NCI-H524 treated with DMSO at 0.1 percent for 48 hours (cell line): ENCODE data around the gene OOSP2.
"Not testable (repeated sequence)": the region's sequence is repeated elsewhere in the genome, so short reads cannot be mapped to it uniquely, and the experiment has no call there.

Source experiments
- DNase-seq: peaks from one replicate; lab custom pipeline; 2025; lab: John Stamatoyannopoulos, UW

OOSP2 gene

GRCh38 chr11:60040109-60040508 lies at the start of gene OOSP2:
Gene OOSP2, plus strand, starts transcription at chr11:60040409. Its CDS starts 51 bp downstream, at chr11:60040460.
- DNase-seq, result no peak

- no peak for DNase-seq
These were observed 49.8 kb upstream of the OOSP2 start for GRCh38 chr11:59990421-59990820.

GRCh38 chr11:59992425-59992824 lies 47.8 kb upstream of the OOSP2 start:
- DNase-seq, result no peak

GRCh38 chr11:59997800-59998199 lies 42.4 kb upstream of the OOSP2 start:
- DNase-seq, result no peak

GRCh38 chr11:59999691-60000090 lies 40.5 kb upstream of the OOSP2 start:
- DNase-seq, result no peak

GRCh38 chr11:60003729-60004128 lies 36.5 kb upstream of the OOSP2 start:
- DNase-seq, result no peak

- no peak for DNase-seq
These were observed 34.8 kb upstream of the OOSP2 start for GRCh38 chr11:60005360-60005759.

GRCh38 chr11:60016881-60017280 lies 23.3 kb upstream of the OOSP2 start, which contains the start of gene OOSP4B:
Gene OOSP4B, plus strand, starts transcription at chr11:60017181.
- DNase-seq, result no peak

GRCh38 chr11:60018058-60018457 lies 22.2 kb upstream of the OOSP2 start:
- no peak for DNase-seq

- DNase-seq, result not testable (repeated sequence)
These were observed 19.8 kb upstream of the OOSP2 start for GRCh38 chr11:60020376-60020775.

- DNase-seq, result no peak
These were observed 11.1 kb upstream of the OOSP2 start for GRCh38 chr11:60029015-60029632.

GRCh38 chr11:60050422-60050821 lies 10.2 kb downstream of the OOSP2 start:
- DNase-seq, result not testable (repeated sequence)

- not testable (repeated sequence) for DNase-seq
These were observed 10.6 kb downstream of the OOSP2 start for GRCh38 chr11:60050839-60051238.

- DNase-seq, result no peak
These were observed 16.2 kb downstream of the OOSP2 start, which contains the start of gene MS4A3 for GRCh38 chr11:60056349-60056969. Gene MS4A3, plus strand, starts transcription at chr11:60056665. Its CDS starts 4,496 bp downstream, at chr11:60061161.

GRCh38 chr11:60059052-60059451 lies 18.8 kb downstream of the OOSP2 start:
- no peak for DNase-seq

- no peak for DNase-seq
These were observed 19.5 kb downstream of the OOSP2 start for GRCh38 chr11:60059521-60060240.

- no peak for DNase-seq
These were observed 23.9 kb downstream of the OOSP2 start for GRCh38 chr11:60064111-60064510.

GRCh38 chr11:60065801-60066200 lies 25.6 kb downstream of the OOSP2 start:
- DNase-seq, result no peak

GRCh38 chr11:60069450-60069849 lies 29.2 kb downstream of the OOSP2 start:
- DNase-seq, result no peak

GRCh38 chr11:60071644-60072043 lies 31.4 kb downstream of the OOSP2 start:
- DNase-seq, result not testable (repeated sequence)

- no peak for DNase-seq
These were observed 37.1 kb downstream of the OOSP2 start for GRCh38 chr11:60077216-60077817.

- no peak for DNase-seq
These were observed 37.8 kb downstream of the OOSP2 start for GRCh38 chr11:60077981-60078380.

GRCh38 chr11:60078745-60079144 lies 38.5 kb downstream of the OOSP2 start:
- DNase-seq, result no peak
